HepG2 (cell line): ENCODE measurements around the gene ITGAE. TPM values are rescaled to one million over a fixed set of nuclear protein-coding genes. Genes with fewer than 3 reads are reported as not detected.

ENCODE experiments used
- ARHGAP35 ChIP-seq: sonication (generic); formaldehyde crosslinking; IDR thresholded peaks from 2 replicates; pipeline ENCODE4 v1.9.0; 2022; ENCODE audit warnings: mild to moderate bottlenecking, inconsistent platforms, moderate library complexity, missing genetic modification reagents, borderline replicate concordance
- ERF ChIP-seq: IDR thresholded peaks from 2 replicates; pipeline ENCODE4 v1.6.1; 2018; ENCODE audit warnings: missing biosample characterization, missing genetic modification reagents
- GATA4 ChIP-seq: sonication (generic); IDR thresholded peaks from 2 replicates; pipeline ENCODE4 v1.6.1; 2016; ENCODE audit warnings: antibody characterized with exemption, low read depth, borderline replicate concordance
- HNF4A ChIP-seq: sonication (generic); formaldehyde crosslinking; IDR thresholded peaks from 2 replicates; pipeline ENCODE4 v1.4.0; 2020; ENCODE audit warnings: missing genetic modification reagents
- HNRNPK ChIP-seq: fragments of 200-400 bp; formaldehyde crosslinking; IDR thresholded peaks from 2 replicates; pipeline ENCODE4 v1.6.1; 2018; ENCODE audit warnings: low read length, low read depth, moderate library complexity, mild to moderate bottlenecking; ENCODE audit not compliant: poor library complexity, severe bottlenecking
- HOXA3 ChIP-seq: sonication (generic); formaldehyde crosslinking; IDR thresholded peaks from 2 replicates; pipeline ENCODE4 v1.5.0; 2020; ENCODE audit warnings: missing genetic modification reagents
- KAT7 ChIP-seq: IDR thresholded peaks from 2 replicates; pipeline ENCODE4 v1.6.1; 2018; ENCODE audit warnings: borderline replicate concordance, missing compliant biosample characterization
- KLF16 ChIP-seq, 2 experiments: sonication (generic) in 1 of 2; formaldehyde crosslinking in 1 of 2; IDR thresholded peaks; 2 replicates each; pipeline versions ENCODE4 v1.6.1 to v1.8.0; 2016 to 2023; ENCODE audit warnings: missing genetic modification reagents in 2 of 2, missing compliant biosample characterization in 1 of 2
- MXI1 ChIP-seq: IDR thresholded peaks from 3 replicates; pipeline ENCODE4 v1.6.1; 2012; ENCODE audit warnings: low read depth, low read length, inconsistent platforms, borderline replicate concordance
- NCOA5 ChIP-seq: sonication (generic); formaldehyde crosslinking; IDR thresholded peaks from 2 replicates; pipeline ENCODE4 v1.4.0; 2020; ENCODE audit warnings: missing genetic modification reagents
- PLRG1 ChIP-seq: fragments of 450-650 bp; conservative IDR thresholded peaks from 2 replicates; pipeline ENCODE4 v1.6.1; 2016
- SMAD9 ChIP-seq: sonication (generic); formaldehyde crosslinking; IDR thresholded peaks from 2 replicates; pipeline ENCODE4 v1.5.1; 2020; ENCODE audit warnings: mild to moderate bottlenecking, missing genetic modification reagents
- SRY ChIP-seq: sonication (generic); formaldehyde crosslinking; IDR thresholded peaks from 2 replicates; pipeline ENCODE4 v1.8.0; 2022; ENCODE audit warnings: mild to moderate bottlenecking, missing genetic modification reagents
- ZFP90 ChIP-seq: sonication (generic); formaldehyde crosslinking; IDR thresholded peaks from 2 replicates; pipeline ENCODE4 v1.8.0; 2022; ENCODE audit warnings: missing genetic modification reagents, mild to moderate bottlenecking, inconsistent platforms, borderline replicate concordance
- ZNF138 ChIP-seq: sonication (generic); formaldehyde crosslinking; IDR thresholded peaks from 2 replicates; pipeline ENCODE4 v1.5.0; 2020; ENCODE audit warnings: mild to moderate bottlenecking, low read depth, missing genetic modification reagents
- ZNF670 ChIP-seq: sonication (generic); formaldehyde crosslinking; IDR thresholded peaks from 2 replicates; pipeline ENCODE4 v1.8.0; 2022; ENCODE audit warnings: mild to moderate bottlenecking, missing genetic modification reagents, borderline replicate concordance
- ZNF766 ChIP-seq: sonication (generic); formaldehyde crosslinking; IDR thresholded peaks from 2 replicates; pipeline ENCODE4 v1.5.0; 2020; ENCODE audit warnings: missing genetic modification reagents, borderline replicate concordance
- polyA plus RNA-seq, 8 experiments: library from polyadenylated mRNA; depleted of rRNA in 3 of 8; stranded (reverse) in 7 of 8; unstranded in 1 of 8; fragments of >200 nt; fragmentation: Illumina TruSeq in 4 of 8; extraction: Trizol in 4 of 8; gene quantifications; 2 replicates each; pipeline versions ENCODE4 v1.2.1 to v1.2.3, GENCODE V29; 2011 to 2016; ENCODE audit warnings: low read depth in 4 of 8, missing spikeins in 1 of 8, mixed read lengths in 1 of 8; ENCODE audit not compliant: insufficient read depth in 1 of 8
- total RNA-seq, 5 experiments: library from RNA; depleted of rRNA; stranded (reverse); fragments of >200 nt; fragmentation: Illumina TruSeq; extraction: Trizol; gene quantifications; 2 replicates each; pipeline ENCODE4 v1.2.3, GENCODE V29; 2016; ENCODE audit warnings: low read depth in 1 of 5
- TF ChIP-seq, protein P1 (sequence below): sonication (generic); formaldehyde crosslinking; conservative IDR thresholded peaks from 2 replicates; pipeline ENCODE4 v1.4.0; 2020; ENCODE audit warnings: mild to moderate bottlenecking, missing genetic modification reagents, moderate library complexity
- TF ChIP-seq, protein P2 (sequence below): sonication (generic); formaldehyde crosslinking; conservative IDR thresholded peaks from 2 replicates; pipeline ENCODE4 v1.4.0; 2020; ENCODE audit warnings: missing genetic modification reagents
- TF ChIP-seq, protein P3 (sequence below): sonication (generic); formaldehyde crosslinking; IDR thresholded peaks from 2 replicates; pipeline ENCODE4 v1.5.1; 2020; ENCODE audit warnings: missing genetic modification reagents, mild to moderate bottlenecking, borderline replicate concordance
- TF ChIP-seq, protein P4 (sequence below): IDR thresholded peaks from 2 replicates; pipeline ENCODE4 v1.6.1; 2016; ENCODE audit warnings: mild to moderate bottlenecking, missing biosample characterization, missing genetic modification reagents
- TF ChIP-seq, protein P5 (sequence below): sonication (generic); formaldehyde crosslinking; IDR thresholded peaks from 2 replicates; pipeline ENCODE4 v1.8.0; 2022; ENCODE audit warnings: low read depth, missing genetic modification reagents

The ITGAE gene
- total and polyA plus RNA-seq, 2 of the 13 experiments (the other 11 are each of a cell fraction or from before 2014, with no cell fraction given) = 42.3 to 49.0 TPM

DNA sequence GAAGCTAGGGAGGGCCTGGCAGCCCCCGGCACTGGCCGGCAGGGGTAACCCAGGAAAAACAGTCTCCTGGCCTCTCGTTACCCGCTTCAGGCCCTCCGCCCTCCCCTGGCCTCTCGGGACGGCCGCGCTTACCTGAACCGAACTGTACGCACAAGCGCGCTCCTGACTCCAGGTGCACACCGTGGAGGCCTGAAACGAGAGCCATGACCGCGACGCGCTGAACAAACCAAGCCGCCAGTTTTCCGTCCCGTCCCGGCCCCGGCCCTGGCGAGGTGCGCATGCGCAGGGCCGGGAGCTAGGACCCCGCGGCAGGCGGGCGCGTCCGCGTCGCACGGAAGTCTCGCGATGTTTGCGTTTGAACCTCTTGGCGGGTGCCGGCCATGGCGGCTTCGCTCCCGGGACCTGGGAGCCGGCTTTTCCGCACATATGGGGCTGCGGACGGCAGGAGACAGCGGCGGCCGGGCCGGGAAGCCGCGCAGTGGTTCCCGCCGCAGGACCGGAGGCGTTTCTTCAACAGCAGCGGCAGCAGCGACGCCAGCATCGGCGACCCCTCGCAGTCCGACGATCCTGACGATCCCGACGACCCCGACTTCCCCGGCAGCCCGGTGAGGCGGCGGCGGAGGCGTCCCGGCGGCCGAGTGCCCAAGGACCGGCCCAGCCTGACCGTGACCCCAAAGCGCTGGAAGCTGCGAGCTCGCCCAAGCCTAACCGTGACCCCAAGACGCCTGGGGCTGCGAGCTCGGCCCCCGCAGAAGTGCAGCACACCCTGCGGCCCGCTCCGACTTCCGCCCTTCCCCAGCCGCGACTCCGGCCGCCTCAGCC is 77.2 kb downstream of the ITGAE start, which contains the start of gene HASPIN (continued):
- TF ChIP-seq HOXA3 (CRISPR knock-in tag) (peak; percentile 95), ARHGAP35 (CRISPR knock-in tag) (peak; percentile 90; the same call in 1 of the 2 replicates), ZNF766 (CRISPR knock-in tag) (no peak), SRY (CRISPR knock-in tag) (peak; percentile 89), HNRNPK (no peak), GATA4 (0 out of 2 replicates have a peak, but pooled peaks have one; percentile 20), SMAD9 (CRISPR knock-in tag) (no peak), ZNF670 (0 out of 2 replicates have a peak, but pooled peaks have one; percentile 28), MXI1 (peak; percentile 97), ZNF138 (CRISPR knock-in tag) (0 out of 2 replicates have a peak, but pooled peaks have one; percentile 76), KLF16 (CRISPR knock-in tag; IDR thresholded peaks at IDR 0.05) (peak in 1 of 2 experiments; percentile 96; a peak in 2 of 4 replicates), HNF4A (CRISPR knock-in tag) (no peak), KAT7 (peak; percentile 95; the same call in 1 of the 2 replicates), ZFP90 (CRISPR knock-in tag) (no peak; the same call in 1 of the 2 replicates), PLRG1 (no peak), NCOA5 (CRISPR knock-in tag) (no peak), ERF (CRISPR knock-in tag) (peak; percentile 95)
- TF ChIP-seq, protein P1, sequence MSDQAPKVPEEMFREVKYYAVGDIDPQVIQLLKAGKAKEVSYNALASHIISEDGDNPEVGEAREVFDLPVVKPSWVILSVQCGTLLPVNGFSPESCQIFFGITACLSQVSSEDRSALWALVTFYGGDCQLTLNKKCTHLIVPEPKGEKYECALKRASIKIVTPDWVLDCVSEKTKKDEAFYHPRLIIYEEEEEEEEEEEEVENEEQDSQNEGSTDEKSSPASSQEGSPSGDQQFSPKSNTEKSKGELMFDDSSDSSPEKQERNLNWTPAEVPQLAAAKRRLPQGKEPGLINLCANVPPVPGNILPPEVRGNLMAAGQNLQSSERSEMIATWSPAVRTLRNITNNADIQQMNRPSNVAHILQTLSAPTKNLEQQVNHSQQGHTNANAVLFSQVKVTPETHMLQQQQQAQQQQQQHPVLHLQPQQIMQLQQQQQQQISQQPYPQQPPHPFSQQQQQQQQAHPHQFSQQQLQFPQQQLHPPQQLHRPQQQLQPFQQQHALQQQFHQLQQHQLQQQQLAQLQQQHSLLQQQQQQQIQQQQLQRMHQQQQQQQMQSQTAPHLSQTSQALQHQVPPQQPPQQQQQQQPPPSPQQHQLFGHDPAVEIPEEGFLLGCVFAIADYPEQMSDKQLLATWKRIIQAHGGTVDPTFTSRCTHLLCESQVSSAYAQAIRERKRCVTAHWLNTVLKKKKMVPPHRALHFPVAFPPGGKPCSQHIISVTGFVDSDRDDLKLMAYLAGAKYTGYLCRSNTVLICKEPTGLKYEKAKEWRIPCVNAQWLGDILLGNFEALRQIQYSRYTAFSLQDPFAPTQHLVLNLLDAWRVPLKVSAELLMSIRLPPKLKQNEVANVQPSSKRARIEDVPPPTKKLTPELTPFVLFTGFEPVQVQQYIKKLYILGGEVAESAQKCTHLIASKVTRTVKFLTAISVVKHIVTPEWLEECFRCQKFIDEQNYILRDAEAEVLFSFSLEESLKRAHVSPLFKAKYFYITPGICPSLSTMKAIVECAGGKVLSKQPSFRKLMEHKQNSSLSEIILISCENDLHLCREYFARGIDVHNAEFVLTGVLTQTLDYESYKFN = peak; percentile 34; the same call in 1 of the 2 replicates
- TF ChIP-seq, protein P2, sequence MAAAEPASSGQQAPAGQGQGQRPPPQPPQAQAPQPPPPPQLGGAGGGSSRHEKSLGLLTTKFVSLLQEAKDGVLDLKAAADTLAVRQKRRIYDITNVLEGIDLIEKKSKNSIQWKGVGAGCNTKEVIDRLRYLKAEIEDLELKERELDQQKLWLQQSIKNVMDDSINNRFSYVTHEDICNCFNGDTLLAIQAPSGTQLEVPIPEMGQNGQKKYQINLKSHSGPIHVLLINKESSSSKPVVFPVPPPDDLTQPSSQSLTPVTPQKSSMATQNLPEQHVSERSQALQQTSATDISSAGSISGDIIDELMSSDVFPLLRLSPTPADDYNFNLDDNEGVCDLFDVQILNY (CRISPR knock-in tag) = peak; percentile 99
- TF ChIP-seq, protein P3, sequence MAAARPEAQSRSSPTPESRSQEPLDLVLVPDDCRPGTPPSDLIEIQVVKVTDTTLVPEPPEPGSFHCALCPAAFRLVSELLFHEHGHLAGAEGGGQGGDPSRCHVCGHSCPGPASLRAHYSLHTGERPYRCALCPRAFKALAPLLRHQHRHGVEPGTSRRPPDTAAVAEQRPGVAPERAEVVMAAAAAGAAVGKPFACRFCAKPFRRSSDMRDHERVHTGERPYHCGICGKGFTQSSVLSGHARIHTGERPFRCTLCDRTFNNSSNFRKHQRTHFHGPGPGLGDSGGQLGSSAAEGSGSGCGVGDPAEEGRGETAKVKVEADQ (CRISPR knock-in tag) = peak; percentile 91
- TF ChIP-seq, protein P4, sequence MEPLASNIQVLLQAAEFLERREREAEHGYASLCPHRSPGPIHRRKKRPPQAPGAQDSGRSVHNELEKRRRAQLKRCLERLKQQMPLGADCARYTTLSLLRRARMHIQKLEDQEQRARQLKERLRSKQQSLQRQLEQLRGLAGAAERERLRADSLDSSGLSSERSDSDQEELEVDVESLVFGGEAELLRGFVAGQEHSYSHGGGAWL (CRISPR knock-in tag) = peak; percentile 63
- TF ChIP-seq, protein P5, sequence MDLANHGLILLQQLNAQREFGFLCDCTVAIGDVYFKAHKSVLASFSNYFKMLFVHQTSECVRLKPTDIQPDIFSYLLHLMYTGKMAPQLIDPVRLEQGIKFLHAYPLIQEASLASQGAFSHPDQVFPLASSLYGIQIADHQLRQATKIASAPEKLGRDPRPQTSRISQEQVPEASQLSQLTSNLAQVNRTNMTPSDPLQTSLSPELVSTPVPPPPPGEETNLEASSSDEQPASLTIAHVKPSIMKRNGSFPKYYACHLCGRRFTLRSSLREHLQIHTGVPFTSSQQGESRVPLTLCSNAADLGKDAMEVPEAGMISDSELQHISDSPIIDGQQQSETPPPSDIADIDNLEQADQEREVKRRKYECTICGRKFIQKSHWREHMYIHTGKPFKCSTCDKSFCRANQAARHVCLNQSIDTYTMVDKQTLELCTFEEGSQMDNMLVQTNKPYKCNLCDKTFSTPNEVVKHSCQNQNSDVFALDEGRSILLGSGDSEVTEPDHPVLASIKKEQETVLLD (CRISPR knock-in tag) = peak; percentile 70; the same call in 1 of the 2 replicates
